Hepatic stellate cell (primary cell): ENCODE measurements around the gene CACNA1A.
"Not testable (repeated sequence)": the region's sequence is repeated elsewhere in the genome, so short reads cannot be mapped to it uniquely, and the experiment has no call there.

ENCODE experiments used
- DNase-seq: peaks from one replicate; pipeline ENCODE4 v3.0.0; 2011; ENCODE audit warnings: low spot score

The CACNA1A gene

GRCh38 chr19:13427273-13428051 is 78.8 kb downstream of the CACNA1A start:
- DNase-seq: no peak

GRCh38 chr19:13425875-13426274 is 80.4 kb downstream of the CACNA1A start:
- not testable (repeated sequence) for DNase-seq

GRCh38 chr19:13425151-13425550 is 81.1 kb downstream of the CACNA1A start:
- DNase-seq: no peak

GRCh38 chr19:13420780-13421179 is 85.5 kb downstream of the CACNA1A start:
- no peak for DNase-seq

- DNase-seq: no peak
Observed at GRCh38 chr19:13417054-13417453, 89.2 kb downstream of the CACNA1A start.

- no peak for DNase-seq
Observed at GRCh38 chr19:13411899-13412298, 94.4 kb downstream of the CACNA1A start.

- no peak for DNase-seq
Observed at GRCh38 chr19:13410946-13411345, 95.3 kb downstream of the CACNA1A start.

- no peak for DNase-seq
Observed at GRCh38 chr19:13408889-13409518, 97.3 kb downstream of the CACNA1A start.

- no peak for DNase-seq
Observed at GRCh38 chr19:13404236-13404635, 102.0 kb downstream of the CACNA1A start.

GRCh38 chr19:13401388-13401787 is 104.9 kb downstream of the CACNA1A start:
- DNase-seq: peak; percentile 13

- no peak for DNase-seq
Observed at GRCh38 chr19:13400296-13400695, 106.0 kb downstream of the CACNA1A start.

GRCh38 chr19:13399746-13400145 is 106.5 kb downstream of the CACNA1A start:
- no peak for DNase-seq

GRCh38 chr19:13398780-13399726 is 107.2 kb downstream of the CACNA1A start:
- DNase-seq: peak; percentile 71

- no peak for DNase-seq
Observed at GRCh38 chr19:13398182-13398581, 108.1 kb downstream of the CACNA1A start.

GRCh38 chr19:13396250-13397080 is 109.8 kb downstream of the CACNA1A start:
- peak; percentile 35 for DNase-seq

GRCh38 chr19:13382633-13382938 is 123.7 kb downstream of the CACNA1A start:
- DNase-seq: no peak

- no peak for DNase-seq
Observed at GRCh38 chr19:13381827-13382632, 124.2 kb downstream of the CACNA1A start.

- DNase-seq: no peak
Observed at GRCh38 chr19:13376537-13376936, 129.7 kb downstream of the CACNA1A start.

GRCh38 chr19:13373599-13373998 is 132.7 kb downstream of the CACNA1A start:
- no peak for DNase-seq

GRCh38 chr19:13370948-13371347 is 135.3 kb downstream of the CACNA1A start:
- DNase-seq: no peak
